ENCODE measurements around the gene UBASH3B. TPM values are rescaled to one million over a fixed set of nuclear protein-coding genes. Genes with fewer than 3 reads are reported as not detected.

UBASH3B gene
- total RNA-seq, 5 donors from 2014 or later (not counting 1 experiment from before 2014, with no cell fraction given) = 29.7 to 44.0 (median 36.8) TPM

DNA sequence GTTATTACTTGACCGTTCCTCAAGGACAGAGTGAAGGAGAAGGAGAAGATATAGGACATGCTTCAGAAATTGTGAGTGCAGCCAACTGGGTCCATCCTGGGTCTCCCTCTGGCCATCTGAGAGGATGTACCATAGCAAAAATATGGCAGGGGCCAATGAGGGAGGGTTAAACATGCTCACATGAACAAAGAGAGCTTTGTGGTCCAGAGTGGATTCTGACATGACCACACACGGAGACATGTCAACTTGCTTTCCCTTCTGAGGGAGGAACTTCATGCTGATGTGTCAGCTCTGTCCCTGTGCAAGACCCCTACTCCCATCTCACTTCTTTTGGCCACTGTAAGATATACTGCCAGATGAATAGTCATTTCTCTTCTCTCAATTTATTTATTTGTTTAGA is 3.0 kb upstream of the UBASH3B start:
- Mint-ChIP-seq H3K4me1 (peaks cover 19 to 23% (median 21%) of the 10 kb centered on the region in 3 donors), H3K27me3 (no peaks in the 10 kb centered on the region), H3K4me3 (no peak overlapping the region), H3K27ac (no peak overlapping the region), H3K9me3 (no peaks in the 10 kb centered on the region), H3K36me3 (no peaks in the 10 kb centered on the region)
- POLR2A ChIA-PET = interaction anchor here in 1 of 2 donors (0.6 kb wide), 1 partner anchor 12 kb away, joined by 3 read pairs; no protein-coding TSS in a partner anchor
- Histone ChIP-seq H3K27me3 (replicated peaks in 1 of 2; ENCODE audit: control insufficient read depth in 2 of 2, extremely low read depth in 1 of 2, insufficient read depth in 2 of 2, low read length in 1 of 2) (peaks cover 0 to 8% of the 10 kb centered on the region in 2 experiments), H3K27ac (ENCODE audit: low read length) (no peak overlapping the region), H3K4me1 (ENCODE audit: control insufficient read depth in 1 of 2, extremely low read depth in 1 of 2, insufficient read depth in 2 of 2, low read length in 2 of 2) (peaks cover 4 to 19% of the 10 kb centered on the region in 2 experiments), H3K4me3 (ENCODE audit: control insufficient read depth in 1 of 2, extremely low read depth in 1 of 2, low read length in 1 of 2) (no peak overlapping the region), H3K9me3 (no peaks in the 10 kb centered on the region), H3K36me3 (ENCODE audit: control insufficient read depth in 2 of 2, extremely low read depth in 1 of 2, insufficient read depth in 1 of 2, low read length in 1 of 2) (no peaks in the 10 kb centered on the region)
- no peak for DNase-seq
- no peak for ATAC-seq (replicated peaks in 1 of 4)
- 63% methylated on average over 1 of the region's 2 CpGs for WGBS (ENCODE audit: insufficient coverage)
- CTCF ChIA-PET = interaction anchor here in 1 of 2 donors (0.9 kb wide), 1 partner anchor 21 kb away, joined by 3 read pairs; no protein-coding TSS in a partner anchor

DNA sequence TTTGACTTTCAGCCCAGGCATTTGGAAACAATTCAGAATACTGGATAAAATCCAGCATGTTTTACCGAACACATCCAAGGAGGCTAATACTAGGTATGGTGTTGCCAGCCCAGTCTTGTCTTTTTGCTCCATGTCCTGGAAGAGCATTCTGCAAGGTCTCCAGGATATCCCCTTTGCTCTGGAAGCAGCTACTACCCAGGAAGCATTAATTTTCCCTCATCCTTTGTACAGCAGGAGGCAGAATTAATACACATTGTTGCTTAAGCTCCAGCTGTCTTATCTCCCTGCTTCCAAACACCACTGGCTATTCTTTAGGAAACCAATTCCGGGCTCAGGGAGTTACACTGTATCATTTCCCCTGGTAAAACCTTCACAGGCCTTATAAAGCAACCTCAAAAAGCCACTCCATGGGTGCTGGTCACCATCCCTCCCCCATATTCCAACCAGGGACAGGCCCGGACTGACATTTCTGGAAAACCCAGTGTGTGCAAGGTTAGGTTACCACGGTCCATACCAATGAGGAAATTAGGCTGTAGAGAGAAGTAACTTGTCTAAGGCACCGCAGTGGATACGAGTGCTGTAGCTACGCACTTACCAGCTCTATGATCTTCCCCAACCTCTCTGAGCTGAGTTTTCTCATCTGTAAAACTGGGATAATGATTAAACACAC is 1.5 kb upstream of the UBASH3B start:
- CTCF ChIA-PET = interaction anchor here (0.6 to 1.0 kb wide), 4 partner anchors 14 to 408 kb away, joined by 3 to 6 read pairs (median 4); partner anchors contain the start of gene HSPA8 (in 1 of the 2)
- ATAC-seq (replicated peaks in 1 of 4) (no peak), DNase-seq (no peak)
- H3K36me3 Mint-ChIP-seq = no peaks in the 10 kb centered on the region
- H3K9me3 Mint-ChIP-seq = no peaks in the 10 kb centered on the region
- Histone ChIP-seq H3K27ac (ENCODE audit: low read length) (no peak overlapping the region), H3K9me3 (no peaks in the 10 kb centered on the region), H3K4me1 (ENCODE audit: control insufficient read depth in 1 of 2, extremely low read depth in 1 of 2, insufficient read depth in 2 of 2, low read length in 2 of 2) (peaks cover 4 to 25% of the 10 kb centered on the region in 2 experiments), H3K4me3 (ENCODE audit: control insufficient read depth in 1 of 2, extremely low read depth in 1 of 2, low read length in 1 of 2) (no peak overlapping the region), H3K27me3 (replicated peaks in 1 of 2; ENCODE audit: control insufficient read depth in 2 of 2, extremely low read depth in 1 of 2, insufficient read depth in 2 of 2, low read length in 1 of 2) (peaks cover 0 to 8% of the 10 kb centered on the region in 2 experiments), H3K36me3 (ENCODE audit: control insufficient read depth in 2 of 2, extremely low read depth in 1 of 2, insufficient read depth in 1 of 2, low read length in 1 of 2) (no peaks in the 10 kb centered on the region)
- WGBS (ENCODE audit: insufficient coverage) = 100% methylated on average over 2 of the region's 7 CpGs
- H3K4me1 Mint-ChIP-seq = peaks cover 28 to 36% (median 34%) of the 10 kb centered on the region in 3 donors
- peak overlapping the region; percentile 6 to 93 (median 26) for H3K4me3 Mint-ChIP-seq
- POLR2A ChIA-PET = no interaction called here
- no peaks in the 10 kb centered on the region for H3K27me3 Mint-ChIP-seq
- H3K27ac Mint-ChIP-seq = no peak overlapping the region

DNA sequence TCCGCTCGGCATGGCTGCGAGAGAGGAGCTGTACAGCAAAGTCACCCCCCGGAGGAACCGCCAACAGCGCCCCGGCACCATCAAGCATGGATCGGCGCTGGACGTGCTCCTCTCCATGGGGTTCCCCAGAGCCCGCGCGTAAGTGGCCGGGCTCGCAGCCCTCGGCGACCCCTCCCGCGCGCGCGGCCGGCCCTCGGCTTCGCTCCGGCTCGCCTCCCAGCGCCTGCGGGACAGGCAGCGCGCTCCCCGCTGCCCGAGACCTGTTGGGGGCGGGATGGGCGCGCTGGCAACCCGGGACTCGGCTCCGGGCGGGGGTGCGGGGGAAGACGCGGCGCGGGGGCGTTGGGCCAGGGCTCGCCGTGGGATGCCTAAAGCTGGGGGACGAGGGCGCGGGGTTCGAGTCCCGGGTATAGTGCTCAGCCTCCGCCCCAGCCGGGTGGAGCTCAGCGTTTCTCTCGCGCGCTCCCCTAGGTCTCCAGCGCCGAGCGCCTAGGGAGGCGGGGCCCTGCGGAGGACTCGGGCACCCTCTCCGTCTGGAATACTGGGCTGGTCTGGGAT is 630 bp downstream of the UBASH3B start:
- ATAC-seq (replicated peaks in 1 of 4) = peak; percentile 66 to 73 (median 70)
- H3K4me3 Mint-ChIP-seq = peak overlapping the region; percentile 93 to 97 (median 97)

DNA sequence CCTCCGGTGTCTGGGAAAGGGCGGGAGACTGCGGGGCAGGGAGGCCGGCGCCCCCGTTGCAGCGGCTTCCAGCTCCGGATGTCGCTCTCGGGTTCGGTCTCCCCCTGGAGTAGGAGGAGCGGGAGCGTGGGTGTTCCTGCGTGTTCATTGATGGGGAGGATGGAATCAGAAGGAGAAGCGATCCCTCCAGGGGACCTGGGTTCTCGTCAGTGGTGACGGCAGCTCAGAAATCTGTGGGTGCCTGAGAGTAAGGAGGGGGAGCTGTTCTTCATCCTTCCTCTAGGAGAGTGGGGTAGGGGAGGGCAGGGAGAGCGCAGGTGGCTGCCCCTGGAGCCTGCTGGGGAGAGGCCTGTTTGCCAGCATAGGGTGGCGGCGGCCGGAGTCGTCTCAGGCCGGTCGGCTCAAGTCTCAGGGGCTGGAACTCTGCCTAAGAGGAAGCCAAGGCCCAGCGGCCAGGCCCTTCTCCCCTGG is 1.1 kb downstream of the UBASH3B start:
- peak; percentile 40 to 57 (median 42) for ATAC-seq (replicated peaks in 1 of 4)
- Mint-ChIP-seq H3K9me3 (no peaks in the 10 kb centered on the region), H3K4me3 (peak overlapping the region; percentile 93 to 97 (median 97)), H3K27me3 (no peaks in the 10 kb centered on the region), H3K36me3 (no peaks in the 10 kb centered on the region), H3K4me1 (peaks cover 53 to 61% (median 59%) of the 10 kb centered on the region in 3 donors), H3K27ac (peak overlapping the region; percentile 87 to 94)
- Histone ChIP-seq H3K27me3 (replicated peaks in 1 of 2; ENCODE audit: control insufficient read depth in 2 of 2, extremely low read depth in 1 of 2, insufficient read depth in 2 of 2, low read length in 1 of 2) (peaks cover 0 to 6% of the 10 kb centered on the region in 2 experiments), H3K27ac (ENCODE audit: low read length) (no peak overlapping the region), H3K36me3 (ENCODE audit: control insufficient read depth in 2 of 2, extremely low read depth in 1 of 2, insufficient read depth in 1 of 2, low read length in 1 of 2) (no peaks in the 10 kb centered on the region), H3K4me1 (ENCODE audit: control insufficient read depth in 1 of 2, extremely low read depth in 1 of 2, insufficient read depth in 2 of 2, low read length in 2 of 2) (peaks cover 4 to 38% of the 10 kb centered on the region in 2 experiments), H3K9me3 (no peaks in the 10 kb centered on the region), H3K4me3 (ENCODE audit: control insufficient read depth in 1 of 2, extremely low read depth in 1 of 2, low read length in 1 of 2) (peak overlapping the region; percentile 85)
- ChIA-PET CTCF (interaction anchor here (0.6 to 2.5 kb wide), 11 partner anchors 10 to 125 kb away, joined by 3 to 30 read pairs (median 7); no protein-coding TSS in a partner anchor), POLR2A (interaction anchor here (0.5 to 1.1 kb wide), 5 partner anchors 40 to 197 kb away, joined by 3 to 6 read pairs (median 4); no protein-coding TSS in a partner anchor)
- 6% methylated on average over 24 of the region's 25 CpGs for WGBS (ENCODE audit: insufficient coverage)
- peak in 32 of 35 experiments; percentile 8 to 51 (median 27) for DNase-seq

More for the DNA sequence above, 630 bp downstream of the UBASH3B start:
- Histone ChIP-seq H3K27me3 (replicated peaks in 1 of 2; ENCODE audit: control insufficient read depth in 2 of 2, extremely low read depth in 1 of 2, insufficient read depth in 2 of 2, low read length in 1 of 2) (peaks cover 0 to 8% of the 10 kb centered on the region in 2 experiments), H3K4me3 (ENCODE audit: control insufficient read depth in 1 of 2, extremely low read depth in 1 of 2, low read length in 1 of 2) (peak overlapping the region; percentile 85), H3K4me1 (ENCODE audit: control insufficient read depth in 1 of 2, extremely low read depth in 1 of 2, insufficient read depth in 2 of 2, low read length in 2 of 2) (peaks cover 4 to 36% of the 10 kb centered on the region in 2 experiments), H3K36me3 (ENCODE audit: control insufficient read depth in 2 of 2, extremely low read depth in 1 of 2, insufficient read depth in 1 of 2, low read length in 1 of 2) (no peaks in the 10 kb centered on the region), H3K9me3 (no peaks in the 10 kb centered on the region), H3K27ac (ENCODE audit: low read length) (peak overlapping the region; percentile 46)
- under 1% methylated on average over 65 of the region's 66 CpGs for WGBS (ENCODE audit: insufficient coverage)
- Mint-ChIP-seq H3K27me3 (no peaks in the 10 kb centered on the region), H3K9me3 (no peaks in the 10 kb centered on the region), H3K4me1 (peaks cover 49 to 57% (median 55%) of the 10 kb centered on the region in 3 donors), H3K27ac (peak overlapping the region; percentile 92 to 94), H3K36me3 (no peaks in the 10 kb centered on the region)
- POLR2A ChIA-PET = interaction anchor here (0.5 to 1.1 kb wide), 9 partner anchors 18 to 197 kb away, joined by 3 to 11 read pairs (median 4); no protein-coding TSS in a partner anchor
- peak in 34 of 35 experiments; percentile 15 to 59 (median 34) for DNase-seq
- CTCF ChIA-PET = interaction anchor here (0.6 to 2.5 kb wide), 15 partner anchors 8 to 196 kb away, joined by 3 to 30 read pairs (median 6); no protein-coding TSS in a partner anchor

DNA sequence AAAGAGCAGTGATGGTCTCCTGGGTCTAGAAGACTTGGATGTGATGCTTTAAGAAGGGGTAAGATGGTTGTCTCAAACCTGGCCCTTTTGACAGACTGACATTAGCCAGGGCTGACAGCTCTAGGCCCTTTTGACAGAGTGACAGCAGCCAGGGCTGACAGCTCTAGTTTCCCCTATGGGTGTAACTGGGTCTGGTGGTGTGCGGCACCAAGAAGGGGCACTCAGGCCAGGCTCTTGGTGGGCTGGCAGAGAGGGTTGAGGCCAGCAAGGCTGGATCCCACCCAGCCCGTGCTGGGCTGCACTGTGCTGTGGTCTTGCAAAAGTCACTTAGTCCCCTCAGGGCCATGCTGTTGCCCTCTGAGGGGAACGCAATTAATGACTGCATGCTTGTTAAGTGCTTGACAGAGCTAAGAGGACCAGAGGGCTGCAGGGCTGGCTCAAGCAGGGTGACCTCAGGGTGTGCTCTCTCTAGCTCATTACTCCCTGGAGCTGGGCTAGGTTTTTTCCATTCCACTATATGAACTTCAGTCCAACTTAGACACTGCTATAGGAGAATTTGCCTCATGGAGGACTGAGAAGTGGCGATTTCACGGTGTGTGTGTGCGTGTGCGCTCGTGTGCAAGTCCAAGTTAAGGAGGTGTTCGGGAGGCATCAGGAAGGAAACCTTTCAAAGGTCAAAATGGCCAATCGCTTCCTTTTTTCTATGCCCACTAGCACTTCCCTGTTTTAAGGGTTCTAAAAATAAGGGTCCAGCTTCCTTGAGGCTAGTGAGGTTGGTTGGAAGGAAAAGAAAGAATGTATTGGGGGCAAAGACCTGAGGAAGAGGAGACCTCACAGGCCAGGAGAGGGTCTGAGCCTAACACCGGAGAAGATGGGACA is 4.4 kb downstream of the UBASH3B start:
- H3K9me3 Mint-ChIP-seq = no peaks in the 10 kb centered on the region
- CTCF ChIA-PET = interaction anchor here in 1 of 2 donors (0.6 to 2.2 kb wide), 3 partner anchors 10 to 240 kb away, joined by 3 to 8 read pairs (median 3); no protein-coding TSS in a partner anchor
- 98% methylated on average over 10 of the region's 11 CpGs for WGBS (ENCODE audit: insufficient coverage)

More for the DNA sequence above, 4.4 kb downstream of the UBASH3B start:
- no peak overlapping the region for H3K4me3 ChIP-seq (ENCODE audit: control insufficient read depth in 1 of 2, extremely low read depth in 1 of 2, low read length in 1 of 2)
- POLR2A ChIA-PET = interaction anchor here in 1 of 2 donors (0.6 kb wide), 1 partner anchor 35 kb away, joined by 11 read pairs; no protein-coding TSS in a partner anchor
- Mint-ChIP-seq H3K27me3 (no peaks in the 10 kb centered on the region), H3K4me3 (peak overlapping the region in 1 of 3 donors; percentile 32), H3K27ac (peak overlapping the region; percentile 71 to 94), H3K4me1 (peaks cover 72 to 86% (median 84%) of the 10 kb centered on the region in 3 donors), H3K36me3 (no peaks in the 10 kb centered on the region)
- peaks cover 0 to 3% of the 10 kb centered on the region in 2 donors for H3K36me3 ChIP-seq (ENCODE audit: control insufficient read depth in 2 of 2, extremely low read depth in 1 of 2, insufficient read depth in 1 of 2, low read length in 1 of 2)
- ATAC-seq (replicated peaks in 1 of 4) = no peak
- H3K4me1 ChIP-seq (ENCODE audit: control insufficient read depth in 1 of 2, extremely low read depth in 1 of 2, insufficient read depth in 2 of 2, low read length in 2 of 2) = peaks cover 4 to 51% of the 10 kb centered on the region in 2 experiments
- H3K9me3 ChIP-seq = no peaks in the 10 kb centered on the region
- peak overlapping the region; percentile 6 for H3K27ac ChIP-seq (ENCODE audit: low read length)
- H3K27me3 ChIP-seq (replicated peaks in 1 of 2; ENCODE audit: control insufficient read depth in 2 of 2, extremely low read depth in 1 of 2, insufficient read depth in 2 of 2, low read length in 1 of 2) = no peaks in the 10 kb centered on the region
- no peak for DNase-seq

Data from T-cell (primary cell).